ENCODE results near the gene FBXL7.

The FBXL7 gene

GRCh38 chr5:15720515-15720914 is 220.5 kb downstream of the FBXL7 start:
- no peak for FAIRE-seq

GRCh38 chr5:15722305-15722704 is 222.3 kb downstream of the FBXL7 start:
- FAIRE-seq: no peak

- no peak for FAIRE-seq
These were observed 227.4 kb downstream of the FBXL7 start for GRCh38 chr5:15727375-15727774.

GRCh38 chr5:15728811-15729210 is 228.8 kb downstream of the FBXL7 start:
- no peak for FAIRE-seq

- no peak for FAIRE-seq
These were observed 231.7 kb downstream of the FBXL7 start for GRCh38 chr5:15731699-15732098.

GRCh38 chr5:15734058-15734457 is 234.1 kb downstream of the FBXL7 start:
- FAIRE-seq: no peak

GRCh38 chr5:15737036-15737821 is 237.2 kb downstream of the FBXL7 start:
- FAIRE-seq: no peak

GRCh38 chr5:15737871-15738664 is 238.1 kb downstream of the FBXL7 start:
- FAIRE-seq: no peak

GRCh38 chr5:15740383-15740782 is 240.4 kb downstream of the FBXL7 start:
- no peak for FAIRE-seq

- no peak for FAIRE-seq
These were observed 241.6 kb downstream of the FBXL7 start for GRCh38 chr5:15741591-15741990.

- FAIRE-seq: no peak
These were observed 246.9 kb downstream of the FBXL7 start for GRCh38 chr5:15746833-15747232.

GRCh38 chr5:15748266-15748665 is 248.3 kb downstream of the FBXL7 start:
- no peak for FAIRE-seq

- FAIRE-seq: no peak
These were observed 252.8 kb downstream of the FBXL7 start for GRCh38 chr5:15752663-15753285.

- FAIRE-seq: no peak
These were observed 253.8 kb downstream of the FBXL7 start for GRCh38 chr5:15753752-15754151.

- no peak for FAIRE-seq
These were observed 257.1 kb downstream of the FBXL7 start for GRCh38 chr5:15757103-15757502.

- no peak for FAIRE-seq
These were observed 257.6 kb downstream of the FBXL7 start for GRCh38 chr5:15757619-15758018.

- FAIRE-seq: no peak
These were observed 262.7 kb downstream of the FBXL7 start for GRCh38 chr5:15762668-15763067.

GRCh38 chr5:15763754-15764153 is 263.8 kb downstream of the FBXL7 start:
- no peak for FAIRE-seq

GRCh38 chr5:15768936-15769335 is 269.0 kb downstream of the FBXL7 start:
- FAIRE-seq: no peak

- FAIRE-seq: no peak
These were observed 272.2 kb downstream of the FBXL7 start for GRCh38 chr5:15772131-15772530.

- no peak for FAIRE-seq
These were observed 274.7 kb downstream of the FBXL7 start for GRCh38 chr5:15774632-15775031.

- no peak for FAIRE-seq
These were observed 276.4 kb downstream of the FBXL7 start for GRCh38 chr5:15776346-15776745.

GRCh38 chr5:15783734-15784133 is 283.8 kb downstream of the FBXL7 start:
- no peak for FAIRE-seq

GRCh38 chr5:15785531-15785981 is 285.6 kb downstream of the FBXL7 start:
- FAIRE-seq: no peak

All from A204.1 (cell line).